ENCODE data around the gene DPYSL4. TPM values are rescaled to one million over a fixed set of nuclear protein-coding genes. Genes with fewer than 3 reads are reported as not detected.

DPYSL4 gene
- total RNA-seq, 1 experiment from 2014 or later, result 22.3 TPM

DNA sequence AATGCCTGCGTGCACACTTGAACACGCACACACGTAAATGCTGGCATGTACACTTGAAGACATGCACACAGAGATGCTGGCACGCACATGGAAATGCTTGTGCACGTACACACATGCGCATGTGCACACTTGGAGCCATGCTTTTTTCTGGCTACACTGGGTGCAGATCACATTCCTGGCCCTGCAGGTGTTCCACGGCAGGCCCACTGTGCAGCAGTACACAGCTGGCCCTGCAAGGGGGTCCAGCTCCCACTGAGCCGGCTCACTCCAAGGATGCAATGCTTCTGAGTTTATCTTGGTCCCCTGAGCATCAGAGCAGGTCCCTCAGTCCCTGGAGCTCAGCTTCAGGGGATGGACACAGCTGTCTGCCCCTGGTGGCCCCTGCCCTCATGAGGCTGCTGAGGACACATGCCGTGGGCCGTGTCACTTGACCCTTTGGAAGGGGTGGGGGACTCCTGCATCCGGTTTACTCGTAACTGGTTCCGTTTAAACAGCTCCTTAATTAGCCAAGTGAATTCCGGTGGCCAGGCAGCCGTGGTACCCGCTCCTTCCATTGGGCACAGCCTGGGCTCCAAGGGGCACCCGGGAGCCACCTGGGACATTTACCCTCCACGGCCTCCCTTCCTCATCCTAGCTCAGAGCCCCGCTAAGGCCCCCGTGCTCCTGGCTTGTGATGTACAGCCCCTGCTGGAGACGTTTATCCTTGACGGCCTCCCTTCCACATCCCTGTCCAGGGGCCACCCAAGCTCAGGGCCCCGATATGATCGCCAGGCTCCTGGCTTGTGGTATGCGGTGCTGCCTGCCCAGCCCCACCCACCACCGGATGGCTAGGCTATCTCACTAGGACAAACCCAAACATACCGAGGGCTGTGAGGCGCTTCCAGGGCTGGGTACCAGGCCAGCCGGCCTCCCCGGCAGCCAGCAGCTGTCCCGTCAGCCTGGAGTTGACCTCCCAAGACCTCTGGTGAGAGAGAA, 39.5 kb upstream of the DPYSL4 start:
- Histone ChIP-seq H3K4me3 (no peak overlapping the region), H3K27me3 (no peaks in the 10 kb centered on the region), H3K36me3 (no peaks in the 10 kb centered on the region), H3K9me3 (no peaks in the 10 kb centered on the region)
- no peak for DNase-seq

DNA sequence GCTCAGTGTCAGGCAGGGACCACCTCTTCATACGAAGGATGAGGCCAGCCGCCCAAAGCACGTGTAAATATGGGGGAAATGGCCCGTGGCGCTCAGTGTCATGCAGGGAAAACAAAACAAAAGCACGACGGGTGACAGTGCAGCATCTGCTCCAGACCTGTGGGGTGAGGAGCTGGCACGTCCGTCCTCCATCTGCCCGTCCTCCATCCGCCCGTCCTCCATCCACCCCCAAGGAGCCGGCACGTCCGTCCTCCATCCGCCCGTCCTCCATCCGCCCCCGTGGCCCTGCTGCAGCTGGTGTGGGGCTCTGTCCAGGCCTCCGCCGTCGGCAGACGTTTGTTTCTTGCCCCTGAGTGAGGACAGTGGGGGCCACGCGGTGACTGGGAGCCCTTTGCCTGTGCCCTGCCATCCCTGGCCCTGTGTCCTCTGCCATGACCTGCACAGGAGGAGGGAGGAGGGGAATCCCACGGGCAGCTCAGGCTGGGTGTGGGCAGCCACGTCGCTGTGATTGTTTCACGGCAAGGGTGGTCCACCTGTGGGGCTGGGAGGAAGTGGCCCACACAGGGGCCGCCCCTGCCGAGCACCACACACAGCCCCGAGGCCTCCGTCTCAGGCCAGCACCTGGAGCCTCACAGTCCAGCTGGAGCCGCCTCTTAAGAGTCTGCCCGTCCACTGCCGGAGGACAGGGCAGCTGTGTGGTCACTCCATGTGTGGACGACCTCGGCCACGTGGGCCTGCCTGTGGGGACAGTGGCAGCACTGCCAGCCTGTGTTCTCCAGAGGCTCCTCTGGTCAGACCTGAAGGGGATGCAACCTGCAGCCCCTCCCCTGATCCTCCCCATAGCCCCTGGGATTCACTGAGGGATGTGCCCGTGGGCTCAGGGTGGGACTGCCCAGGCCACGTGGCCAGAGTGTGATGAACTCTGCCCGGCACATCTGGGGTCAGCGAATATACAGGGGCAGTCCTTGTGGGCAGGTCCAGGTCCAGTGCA, 38.2 kb upstream of the DPYSL4 start:
- Histone ChIP-seq H3K36me3 (no peaks in the 10 kb centered on the region), H3K9me3 (no peaks in the 10 kb centered on the region), H3K4me3 (no peak overlapping the region), H3K27me3 (no peaks in the 10 kb centered on the region)
- DNase-seq, result no peak

DNA sequence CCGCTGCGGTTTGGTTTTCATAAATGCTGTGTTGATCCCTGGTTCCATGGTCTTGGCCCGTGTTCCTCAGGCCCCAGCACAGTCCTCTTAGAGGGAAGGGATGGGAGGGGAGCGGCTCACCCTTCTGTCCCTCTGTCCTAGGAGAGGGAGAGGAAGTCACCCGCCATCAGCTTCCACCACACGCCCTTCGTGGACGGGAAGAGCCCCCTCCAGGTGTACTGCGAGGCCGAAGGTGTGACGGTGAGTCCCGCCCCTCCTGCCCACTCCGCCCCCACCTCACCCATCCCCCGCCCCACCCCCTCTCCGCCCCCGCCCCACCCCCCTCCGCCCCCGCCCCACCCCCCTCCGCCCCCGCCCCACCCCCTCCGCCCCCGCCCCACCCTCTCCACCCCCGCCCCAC, 37.5 kb upstream of the DPYSL4 start:
- Histone ChIP-seq H3K4me3 (no peak overlapping the region), H3K27me3 (no peaks in the 10 kb centered on the region), H3K9me3 (no peaks in the 10 kb centered on the region), H3K36me3 (no peaks in the 10 kb centered on the region)
- DNase-seq, result no peak

- DNase-seq, result no peak
These were observed 36.8 kb upstream of the DPYSL4 start for GRCh38 chr10:132149917-132150316.

GRCh38 chr10:132150777-132151176, 36.0 kb upstream of the DPYSL4 start:
- no peak overlapping the region for H3K4me3 ChIP-seq
- no peak for DNase-seq
- H3K27me3 ChIP-seq, result no peaks in the 10 kb centered on the region
- H3K36me3 ChIP-seq, result no peaks in the 10 kb centered on the region
- no peaks in the 10 kb centered on the region for H3K9me3 ChIP-seq

More at GRCh38 chr10:132149917-132150316, 36.8 kb upstream of the DPYSL4 start:
- no peaks in the 10 kb centered on the region for H3K27me3 ChIP-seq
- no peak overlapping the region for H3K4me3 ChIP-seq
- H3K36me3 ChIP-seq, result no peaks in the 10 kb centered on the region
- H3K9me3 ChIP-seq, result no peaks in the 10 kb centered on the region

- Histone ChIP-seq H3K27me3 (no peaks in the 10 kb centered on the region), H3K36me3 (no peaks in the 10 kb centered on the region), H3K4me3 (no peak overlapping the region), H3K9me3 (no peaks in the 10 kb centered on the region)
- no peak for DNase-seq
These were observed 35.3 kb upstream of the DPYSL4 start for GRCh38 chr10:132151286-132151950.

GRCh38 chr10:132151951-132152505, 34.7 kb upstream of the DPYSL4 start:
- Histone ChIP-seq H3K36me3 (no peaks in the 10 kb centered on the region), H3K9me3 (no peaks in the 10 kb centered on the region), H3K4me3 (no peak overlapping the region), H3K27me3 (no peaks in the 10 kb centered on the region)
- DNase-seq, result no peak

GRCh38 chr10:132152896-132153580, 33.7 kb upstream of the DPYSL4 start:
- no peaks in the 10 kb centered on the region for H3K27me3 ChIP-seq
- H3K9me3 ChIP-seq, result no peaks in the 10 kb centered on the region
- H3K36me3 ChIP-seq, result no peaks in the 10 kb centered on the region
- H3K4me3 ChIP-seq, result no peak overlapping the region
- DNase-seq, result no peak

GRCh38 chr10:132153616-132154217, 33.0 kb upstream of the DPYSL4 start:
- H3K9me3 ChIP-seq, result no peaks in the 10 kb centered on the region
- no peaks in the 10 kb centered on the region for H3K36me3 ChIP-seq
- no peaks in the 10 kb centered on the region for H3K27me3 ChIP-seq
- no peak for DNase-seq
- no peak overlapping the region for H3K4me3 ChIP-seq

- no peak for DNase-seq
- H3K9me3 ChIP-seq, result no peaks in the 10 kb centered on the region
- no peak overlapping the region for H3K4me3 ChIP-seq
- H3K36me3 ChIP-seq, result no peaks in the 10 kb centered on the region
- H3K27me3 ChIP-seq, result no peaks in the 10 kb centered on the region
These were observed 32.3 kb upstream of the DPYSL4 start for GRCh38 chr10:132154440-132154839.

GRCh38 chr10:132154931-132155330, 31.8 kb upstream of the DPYSL4 start:
- Histone ChIP-seq H3K36me3 (no peaks in the 10 kb centered on the region), H3K27me3 (no peaks in the 10 kb centered on the region), H3K9me3 (no peaks in the 10 kb centered on the region), H3K4me3 (no peak overlapping the region)
- no peak for DNase-seq

- H3K9me3 ChIP-seq, result no peaks in the 10 kb centered on the region
- DNase-seq, result no peak
- no peaks in the 10 kb centered on the region for H3K36me3 ChIP-seq
- H3K27me3 ChIP-seq, result no peaks in the 10 kb centered on the region
- no peak overlapping the region for H3K4me3 ChIP-seq
These were observed 30.9 kb upstream of the DPYSL4 start for GRCh38 chr10:132155723-132156381.

GRCh38 chr10:132156382-132156781, 30.4 kb upstream of the DPYSL4 start:
- Histone ChIP-seq H3K27me3 (no peaks in the 10 kb centered on the region), H3K9me3 (no peaks in the 10 kb centered on the region)

GRCh38 chr10:132157101-132157500, 29.6 kb upstream of the DPYSL4 start:
- no peaks in the 10 kb centered on the region for H3K9me3 ChIP-seq

More at GRCh38 chr10:132156382-132156781, 30.4 kb upstream of the DPYSL4 start:
- Histone ChIP-seq H3K36me3 (no peaks in the 10 kb centered on the region), H3K4me3 (no peak overlapping the region)
- DNase-seq, result no peak

GRCh38 chr10:132158122-132158741, 28.5 kb upstream of the DPYSL4 start:
- Histone ChIP-seq H3K4me3 (no peak overlapping the region), H3K27me3 (no peaks in the 10 kb centered on the region), H3K36me3 (no peaks in the 10 kb centered on the region), H3K9me3 (no peaks in the 10 kb centered on the region)
- DNase-seq, result no peak

More at GRCh38 chr10:132157101-132157500, 29.6 kb upstream of the DPYSL4 start:
- Histone ChIP-seq H3K27me3 (no peaks in the 10 kb centered on the region), H3K4me3 (no peak overlapping the region), H3K36me3 (no peaks in the 10 kb centered on the region)
- no peak for DNase-seq

Measured in MG63 (cell line).